GM18873 (cell line): ENCODE measurements around the gene OPN5.

Source experiments
- ATAC-seq: cut with Tn5 transposase; IDR thresholded peaks from one replicate; pipeline ENCODE4 v1.9.1; 2021; ENCODE audit warnings: mild to moderate bottlenecking, moderate library complexity, moderate number of reproducible peaks; ENCODE audit not compliant: unreplicated experiment, low FRiP score

OPN5 gene

GRCh38 chr6:47852727-47853126 lies 70.9 kb downstream of the OPN5 start:
- no peak for ATAC-seq

- no peak for ATAC-seq
These were observed 71.9 kb downstream of the OPN5 start for GRCh38 chr6:47853766-47854165.

GRCh38 chr6:47854971-47855370 lies 73.1 kb downstream of the OPN5 start:
- ATAC-seq: no peak

GRCh38 chr6:47859175-47859574 lies 77.3 kb downstream of the OPN5 start:
- no peak for ATAC-seq

GRCh38 chr6:47862731-47863130 lies 80.9 kb downstream of the OPN5 start:
- no peak for ATAC-seq

- no peak for ATAC-seq
These were observed 83.4 kb downstream of the OPN5 start for GRCh38 chr6:47865206-47865605.

- ATAC-seq: no peak
These were observed 93.8 kb downstream of the OPN5 start for GRCh38 chr6:47875593-47875992.
